ENCODE measurements around the gene GJA1. TPM values are rescaled to one million over a fixed set of nuclear protein-coding genes. Genes with fewer than 3 reads are reported as not detected.

GJA1 gene
- total and polyA plus RNA-seq, 2 of the 4 experiments (the other 2 are of a cell fraction): 180 to 323 TPM

GRCh38 chr6:121428872-121429756 lies 6.3 kb upstream of the GJA1 start:
- H4K8ac ChIP-seq (ENCODE audit: low read depth in 2 of 2, low read length in 2 of 2): no peak overlapping the region
- no peak overlapping the region for H3K14ac ChIP-seq (replicated peaks; ENCODE audit: low read depth, low read length)
- H3K27ac ChIP-seq (ENCODE audit: insufficient read depth, low read length): no peak overlapping the region
- H3K36me3 ChIP-seq (ENCODE audit: control insufficient read depth, insufficient read depth, low read length): no peaks in the 10 kb centered on the region
- no peak overlapping the region for H2BK5ac ChIP-seq (ENCODE audit: low read depth, low read length, poor library complexity, severe bottlenecking)
- no peak overlapping the region for H3K23ac ChIP-seq (ENCODE audit: low read depth, low read length)
- H4K91ac ChIP-seq (ENCODE audit: insufficient read depth, low read depth, low read length): no peak overlapping the region
- no peaks in the 10 kb centered on the region for H4K20me1 ChIP-seq (ENCODE audit: insufficient read depth, low read length)
- H3K9me1 ChIP-seq (ENCODE audit: insufficient read depth, low read length): no peaks in the 10 kb centered on the region
- no peak overlapping the region for H3K4me3 ChIP-seq (ENCODE audit: insufficient read depth, low read depth, low read length)
- H3K79me1 ChIP-seq (ENCODE audit: low read depth in 1 of 2, low read length in 2 of 2): no peaks in the 10 kb centered on the region
- no peak for ATAC-seq (ENCODE audit: low read depth)
- dilution Hi-C loops (cut with HindIII; ENCODE audit: low sequenced_read_pairs, unreplicated experiment) (no loop called here), intact Hi-C loops (cut with micrococcal nuclease) (loop anchor here (2.0 kb wide), 1 partner anchor 862 kb away; no protein-coding TSS in a partner anchor), in situ Hi-C loops (cut with MboI; ENCODE audit: low sequenced_read_pairs) (loop anchor here (5.0 kb wide), 1 partner anchor 613 kb away; no protein-coding TSS in a partner anchor)
- no peaks in the 10 kb centered on the region for H3K27me3 ChIP-seq (ENCODE audit: control insufficient read depth, insufficient read depth, low read length)
- no peak overlapping the region for H3K4me2 ChIP-seq (ENCODE audit: low read depth, low read length)
- H3K56ac ChIP-seq (ENCODE audit: extremely low read depth, insufficient read depth, low read length): no peak overlapping the region
- H2AK5ac ChIP-seq (ENCODE audit: low read depth, low read length): no peak overlapping the region
- no peak overlapping the region for H3K4ac ChIP-seq (ENCODE audit: low read depth, low read length)
- no peak overlapping the region for H2BK15ac ChIP-seq (ENCODE audit: low read depth, low read length)
- BruUV-seq (replicated peaks): no TSS peak
- H4K5ac ChIP-seq (ENCODE audit: low read depth, low read length): no peak overlapping the region
- DNase-seq: no peak
- ChIA-PET CTCF (interaction anchor here (1.0 to 1.6 kb wide), 2 partner anchors 752 to 756 kb away, joined by 3 to 7 read pairs; no protein-coding TSS in a partner anchor), POLR2A (ENCODE audit: unreplicated experiment) (no interaction called here)
- H3K9ac ChIP-seq (ENCODE audit: low read depth, low read length): no peak overlapping the region
- no peak overlapping the region for H2AK9ac ChIP-seq (replicated peaks; ENCODE audit: low read depth, low read length, poor library complexity)
- no peak overlapping the region for H2AFZ ChIP-seq (replicated peaks; ENCODE audit: low read length, poor library complexity)
- H3K9me3 ChIP-seq (ENCODE audit: control insufficient read depth, insufficient read depth, low read length): no peaks in the 10 kb centered on the region
- no peak overlapping the region for H3K18ac ChIP-seq (ENCODE audit: low read depth, low read length)
- H2BK20ac ChIP-seq (ENCODE audit: low read depth, low read length): no peak overlapping the region
- no peaks in the 10 kb centered on the region for H3K4me1 ChIP-seq (ENCODE audit: control insufficient read depth, insufficient read depth, low read length)
- whole genome bisulfite sequencing, 2 experiments (ENCODE audit: extremely low coverage in 2 of 2, insufficient read length in 1 of 2): 100% methylated on average over 1 of the region's 15 CpGs; no CpG with 5 or more reads in 1 of the 2 experiments
- H2BK120ac ChIP-seq (ENCODE audit: low read depth, low read length): no peak overlapping the region
- no peak for TF ChIP-seq SMC3 (IDR thresholded peaks at IDR 0.05; ENCODE audit: low read depth, low read length)
- TF ChIP-seq CEBPB (IDR thresholded peaks at IDR 0.05; ENCODE audit: low read depth, low read length): no peak
- no peak for TF ChIP-seq CHD1 (IDR thresholded peaks at IDR 0.05; ENCODE audit: low read depth, low read length)
- TF ChIP-seq RCOR1 (IDR thresholded peaks at IDR 0.05; ENCODE audit: insufficient replicate concordance, low read length): no peak
- no peak for TF ChIP-seq NFE2L2 (IDR thresholded peaks at IDR 0.05; ENCODE audit: low read depth, low read length)
- no peak for TF ChIP-seq RFX5 (IDR thresholded peaks at IDR 0.05; ENCODE audit: low read depth, low read length)
- no peak for TF ChIP-seq FOS (IDR thresholded peaks at IDR 0.05; ENCODE audit: low read depth, low read length)
- no peak for TF ChIP-seq BHLHE40 (IDR thresholded peaks at IDR 0.05; ENCODE audit: low read depth, low read length)
- no peak for TF ChIP-seq ELK1 (IDR thresholded peaks at IDR 0.05; ENCODE audit: borderline replicate concordance, low read depth, low read length)
- no peak for TF ChIP-seq RAD21 (IDR thresholded peaks at IDR 0.05; ENCODE audit: low read length)
- no peak for TF ChIP-seq MAZ (IDR thresholded peaks at IDR 0.05; ENCODE audit: borderline replicate concordance, low read depth, low read length)
- no peak for TF ChIP-seq CTCF (conservative IDR thresholded peaks at IDR 0.05; ENCODE audit: low read depth, low read length)
- no peak for TF ChIP-seq POLR2A (IDR thresholded peaks at IDR 0.05; ENCODE audit: low read depth, low read length)
- TF ChIP-seq MAFK (IDR thresholded peaks at IDR 0.05; ENCODE audit: low read depth, low read length): no peak
- TF ChIP-seq MXI1 (IDR thresholded peaks at IDR 0.05; ENCODE audit: borderline replicate concordance, low read depth, low read length): no peak

Data from IMR-90 (cell line).